T-helper 2 cell (primary cell): ENCODE measurements around the gene NECAB2.

Experiments
- DNase-seq, 5 experiments: peaks; one replicate each; pipeline versions ENCODE4 v3.0.0 to v3.0.0-alpha.2; 2012 to 2022

NECAB2 gene

GRCh38 chr16:84045818-84046470 lies 77.9 kb downstream of the NECAB2 start:
- DNase-seq = no peak

- DNase-seq = no peak
Measured at GRCh38 chr16:84047206-84047605, 79.2 kb downstream of the NECAB2 start.

- DNase-seq = no peak
Measured at GRCh38 chr16:84047626-84048025, 79.6 kb downstream of the NECAB2 start.

GRCh38 chr16:84048270-84048669 lies 80.2 kb downstream of the NECAB2 start:
- no peak for DNase-seq

GRCh38 chr16:84048871-84049270 lies 80.8 kb downstream of the NECAB2 start:
- DNase-seq = no peak

GRCh38 chr16:84049403-84050060 lies 81.5 kb downstream of the NECAB2 start:
- no peak for DNase-seq

GRCh38 chr16:84050316-84050715 lies 82.3 kb downstream of the NECAB2 start:
- no peak for DNase-seq

GRCh38 chr16:84052071-84052622 lies 84.1 kb downstream of the NECAB2 start:
- DNase-seq = no peak
